ENCODE results near the gene FZD10.

The FZD10 gene

DNA sequence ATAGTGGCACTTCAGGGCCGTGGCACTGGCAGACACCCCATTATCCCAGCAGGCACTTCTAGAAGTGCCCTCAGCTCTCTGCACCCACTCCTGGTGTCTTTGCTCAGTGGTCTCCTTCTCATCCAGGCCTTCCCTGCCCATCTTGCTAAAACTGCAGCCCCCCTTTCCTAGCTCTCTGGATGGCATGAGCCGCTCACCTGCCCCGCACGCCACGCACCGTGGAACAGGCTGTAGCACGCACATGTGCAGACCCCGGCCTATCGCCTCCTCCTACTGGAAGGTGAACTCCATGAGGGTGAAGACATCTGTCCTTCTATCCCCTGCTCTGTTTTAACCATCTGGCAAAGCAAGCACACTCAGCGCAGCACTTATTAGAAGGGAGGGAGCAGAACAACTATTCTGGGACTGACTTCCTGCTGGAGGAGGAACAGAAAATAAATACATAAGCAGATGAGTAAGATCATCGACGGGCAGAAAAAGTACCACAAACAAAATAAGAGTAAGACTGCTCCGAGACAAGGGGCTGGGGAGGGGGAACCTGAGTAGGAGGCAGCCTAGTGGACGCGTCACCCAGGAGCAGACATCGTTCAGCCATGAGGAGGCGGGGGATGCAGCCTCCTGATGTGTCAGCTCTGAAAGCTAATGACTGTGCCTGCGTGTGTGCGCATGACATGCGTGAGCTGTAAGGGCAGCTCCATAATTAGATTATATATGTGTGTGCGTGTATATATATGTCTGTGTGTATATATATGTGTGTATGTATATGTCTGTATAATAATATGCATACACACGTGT lies 7.8 kb upstream of the FZD10 start:
- no peak for DNase-seq (ENCODE audit: low read depth in 1 of 2, low spot score in 1 of 2)

DNA sequence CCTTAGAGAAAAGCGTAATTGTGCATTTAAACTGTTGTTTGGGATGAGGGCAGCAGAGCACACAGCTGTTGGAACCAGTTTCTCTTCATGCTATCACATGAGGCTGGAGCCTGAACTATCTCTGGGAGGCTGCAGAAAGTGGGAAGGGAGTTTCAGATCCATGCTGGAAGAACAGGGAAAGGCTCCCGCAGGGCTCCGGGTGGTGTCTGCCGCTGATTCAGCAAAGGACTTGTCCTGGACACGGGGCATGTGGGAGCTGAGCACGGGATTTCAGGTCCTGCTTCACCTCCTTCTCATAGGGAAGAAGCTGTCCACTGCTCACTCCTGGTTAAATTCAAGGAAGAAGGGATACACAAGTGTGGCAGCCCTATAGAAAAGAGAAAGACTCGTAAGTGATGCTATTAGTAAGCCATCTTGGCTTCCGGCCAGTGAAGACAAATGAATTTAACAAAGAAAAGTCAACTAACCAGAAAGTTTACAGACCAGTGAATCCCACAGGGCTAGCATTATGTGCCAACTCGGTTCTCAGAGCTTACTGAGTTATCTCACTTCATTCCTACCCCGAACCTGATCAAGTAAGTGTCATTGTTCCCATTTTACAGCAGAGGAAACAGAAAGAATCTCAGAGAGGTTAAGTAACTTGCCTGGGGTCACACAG lies 6.7 kb upstream of the FZD10 start:
- no peak for DNase-seq (ENCODE audit: low read depth in 1 of 2, low spot score in 1 of 2)

DNA sequence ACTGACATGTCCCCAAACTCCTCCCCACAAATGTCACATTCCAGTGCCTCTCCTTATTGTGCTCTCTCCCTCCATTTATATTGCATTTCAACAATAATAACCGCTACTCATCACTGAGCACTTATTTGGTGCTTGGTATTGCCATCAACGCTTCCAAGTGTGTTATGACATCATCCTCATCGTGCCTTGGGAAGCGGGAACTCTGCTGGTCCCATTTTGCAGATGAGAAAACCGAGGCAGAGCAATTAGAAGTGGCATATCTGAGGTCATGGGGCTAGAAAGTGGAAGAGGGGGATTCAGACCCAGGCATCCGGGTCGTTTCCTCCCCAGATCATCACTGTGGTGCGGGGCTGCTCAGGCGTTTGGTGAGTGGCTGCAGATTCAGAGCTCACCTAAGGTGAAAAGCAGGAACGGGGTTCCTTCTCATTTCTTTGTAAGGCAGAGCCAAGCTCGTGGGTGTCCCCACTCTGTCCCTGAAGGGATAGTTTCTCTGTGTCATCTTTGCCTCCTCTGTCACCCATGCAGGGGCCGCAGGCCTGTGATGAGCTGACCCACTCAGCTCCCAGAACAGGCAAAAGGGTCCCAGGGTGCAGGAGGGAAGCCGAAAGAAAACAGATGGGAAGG lies 5.5 kb upstream of the FZD10 start:
- DNase-seq (ENCODE audit: low read depth in 1 of 2, low spot score in 1 of 2) = no peak

DNA sequence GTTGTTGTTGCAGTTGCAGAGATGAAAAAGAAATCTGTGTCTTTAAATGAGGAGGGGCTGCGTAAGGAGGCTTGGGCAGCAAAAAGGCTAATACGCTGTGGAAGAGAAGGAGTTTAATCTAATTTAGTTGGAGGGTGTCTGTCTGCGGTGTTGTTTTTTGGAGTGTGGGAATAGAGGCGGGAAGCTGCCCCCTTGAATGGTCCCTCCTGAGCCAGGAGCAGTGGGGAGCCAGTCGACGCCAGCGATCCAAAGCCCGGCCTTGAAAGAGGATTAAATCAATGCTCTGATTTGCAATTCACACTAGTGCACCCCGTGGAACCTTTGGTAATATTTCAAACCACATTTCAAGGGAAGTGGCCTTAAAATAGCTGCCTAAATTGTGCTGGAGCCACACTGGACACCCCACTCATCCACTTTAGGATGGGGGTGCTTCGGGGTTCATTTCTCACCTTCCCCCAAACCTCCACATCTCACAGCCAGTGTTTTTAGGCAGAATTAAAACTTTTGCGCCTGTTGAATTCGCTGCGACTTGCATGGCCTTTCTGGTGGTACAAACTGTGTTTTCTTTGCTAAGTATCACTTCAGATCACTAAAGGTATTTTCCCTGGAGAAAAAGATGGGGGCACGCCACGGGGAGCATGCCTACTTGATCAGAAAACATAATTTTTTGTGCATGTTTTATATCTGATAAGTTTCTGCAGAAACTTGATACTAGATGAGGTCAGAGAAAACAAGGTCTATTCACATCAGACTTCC lies 4.1 kb upstream of the FZD10 start:
- no peak for DNase-seq (ENCODE audit: low read depth in 1 of 2, low spot score in 1 of 2)

DNA sequence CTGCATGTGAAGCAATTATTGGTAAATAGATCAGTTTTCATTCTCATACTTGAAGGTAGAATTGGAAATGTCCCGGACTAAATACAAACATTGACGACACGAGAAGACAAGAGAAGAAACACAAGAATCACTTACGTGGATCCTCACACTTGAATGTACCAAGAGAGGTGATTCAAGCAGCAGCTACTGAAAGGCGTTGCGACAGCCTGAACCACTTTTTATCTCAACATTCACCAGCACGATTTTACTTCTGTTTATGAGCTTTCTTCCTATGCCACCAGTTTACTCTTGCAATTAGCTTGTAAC lies 3.6 kb upstream of the FZD10 start:
- DNase-seq (ENCODE audit: low read depth in 1 of 2, low spot score in 1 of 2) = no peak

DNA sequence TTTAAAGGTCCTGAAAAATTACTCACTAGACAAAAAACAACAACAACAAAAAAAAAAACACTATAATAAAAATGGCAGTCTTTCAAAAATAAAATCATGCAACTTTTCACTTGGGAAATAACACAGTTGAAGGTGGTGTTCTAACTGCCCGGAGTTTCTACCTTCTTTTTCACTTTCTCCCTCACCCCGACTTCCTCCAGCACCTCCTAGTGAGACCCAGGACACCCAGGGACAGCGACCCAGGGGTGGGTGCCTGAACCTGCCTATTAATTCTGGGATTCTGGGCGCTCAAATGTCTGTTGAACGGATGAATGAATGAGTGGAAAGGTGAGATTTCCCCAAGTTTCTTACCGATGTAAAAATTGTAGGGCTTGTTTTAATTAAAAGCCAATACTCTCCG lies 2.0 kb upstream of the FZD10 start:
- no peak for DNase-seq (ENCODE audit: low read depth in 1 of 2, low spot score in 1 of 2)

DNA sequence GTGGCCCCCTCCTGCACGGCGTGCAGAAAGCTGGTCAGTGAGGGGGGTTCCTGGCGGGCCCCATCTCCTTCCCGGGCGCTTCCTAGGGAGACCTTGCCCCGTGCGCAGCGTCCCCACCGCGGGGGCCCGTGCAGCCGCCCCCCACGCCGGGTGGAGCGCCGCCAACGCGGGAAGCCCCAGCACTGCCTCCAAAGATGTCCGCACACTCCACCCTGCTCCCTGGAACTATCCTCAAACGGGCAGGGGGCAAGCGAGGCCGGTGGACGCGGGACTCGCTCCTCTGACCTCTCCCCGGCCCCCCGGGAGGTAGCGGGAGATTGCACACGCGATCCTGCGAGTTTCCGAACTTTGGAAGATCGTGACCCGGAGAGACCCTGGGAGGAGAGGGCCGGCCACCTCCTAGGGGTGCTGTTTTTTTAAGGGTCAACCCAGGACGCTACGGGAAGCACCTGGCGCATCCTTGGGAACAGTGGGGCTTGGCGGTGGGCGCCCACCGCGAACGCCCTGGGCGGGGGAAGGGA lies 1.5 kb upstream of the FZD10 start:
- no peak for DNase-seq (ENCODE audit: low read depth in 1 of 2, low spot score in 1 of 2)

DNA sequence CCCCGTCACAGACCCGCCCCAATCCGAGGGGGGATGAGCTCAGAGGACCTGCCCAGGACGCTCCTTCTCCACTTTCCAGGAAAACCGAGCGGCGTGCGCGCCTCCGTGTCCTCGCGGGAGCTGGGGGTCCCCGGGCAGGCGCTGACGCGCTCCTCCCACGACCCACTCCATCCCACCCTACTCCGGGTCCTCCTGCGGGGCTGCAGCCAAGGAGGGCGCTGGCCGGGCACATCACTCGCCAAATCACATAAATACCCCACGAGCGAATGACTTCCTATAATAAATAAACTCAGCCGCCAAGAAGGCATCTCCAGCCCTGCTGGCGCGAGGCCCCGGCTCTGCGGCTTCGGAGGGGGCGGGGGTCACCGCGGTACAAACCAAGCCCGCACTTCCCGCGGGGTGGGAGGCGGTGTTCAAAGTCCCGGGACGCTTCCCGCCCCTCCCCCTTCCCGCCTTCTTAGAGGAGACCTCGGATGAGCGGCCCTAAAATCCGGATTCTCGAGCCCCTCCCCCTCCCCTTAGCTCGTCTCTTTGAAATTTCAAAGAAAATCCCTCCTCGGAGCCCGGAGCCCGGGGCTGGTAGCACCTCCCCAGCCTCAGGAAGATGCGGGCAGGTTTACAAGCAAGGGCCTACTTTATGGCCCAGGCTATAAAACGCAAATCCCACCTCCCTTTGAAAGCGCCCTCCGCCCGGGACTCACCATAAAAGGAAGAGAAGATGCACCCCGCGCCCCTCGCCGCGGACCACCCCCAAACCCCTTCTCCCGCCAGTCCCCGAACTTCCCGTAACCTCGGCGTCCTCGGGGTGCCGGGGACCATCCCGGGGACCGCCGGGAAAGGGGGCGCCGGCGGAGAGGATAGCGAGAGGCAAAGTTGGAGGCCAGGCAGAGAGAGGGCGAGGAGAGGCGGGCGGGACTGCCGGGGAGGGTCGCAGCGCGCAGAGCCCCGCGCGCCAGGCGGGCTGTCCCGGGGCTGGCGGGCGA lies 712 bp upstream of the FZD10 start:
- no peak for DNase-seq (ENCODE audit: low read depth in 1 of 2, low spot score in 1 of 2)

DNA sequence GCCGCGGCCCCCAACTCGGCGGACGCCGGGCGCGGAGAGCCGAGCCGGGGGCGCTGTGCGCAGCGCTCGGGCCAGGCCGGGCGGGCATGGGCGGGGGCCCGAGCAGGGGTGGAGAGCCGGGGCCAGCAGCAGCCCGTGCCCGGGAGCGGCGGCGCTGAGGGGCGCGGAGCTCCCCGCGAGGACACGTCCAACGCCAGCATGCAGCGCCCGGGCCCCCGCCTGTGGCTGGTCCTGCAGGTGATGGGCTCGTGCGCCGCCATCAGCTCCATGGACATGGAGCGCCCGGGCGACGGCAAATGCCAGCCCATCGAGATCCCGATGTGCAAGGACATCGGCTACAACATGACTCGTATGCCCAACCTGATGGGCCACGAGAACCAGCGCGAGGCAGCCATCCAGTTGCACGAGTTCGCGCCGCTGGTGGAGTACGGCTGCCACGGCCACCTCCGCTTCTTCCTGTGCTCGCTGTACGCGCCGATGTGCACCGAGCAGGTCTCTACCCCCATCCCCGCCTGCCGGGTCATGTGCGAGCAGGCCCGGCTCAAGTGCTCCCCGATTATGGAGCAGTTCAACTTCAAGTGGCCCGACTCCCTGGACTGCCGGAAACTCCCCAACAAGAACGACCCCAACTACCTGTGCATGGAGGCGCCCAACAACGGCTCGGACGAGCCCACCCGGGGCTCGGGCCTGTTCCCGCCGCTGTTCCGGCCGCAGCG lies 639 bp downstream of the FZD10 start:
- no peak for DNase-seq (ENCODE audit: low read depth in 1 of 2, low spot score in 1 of 2)

DNA sequence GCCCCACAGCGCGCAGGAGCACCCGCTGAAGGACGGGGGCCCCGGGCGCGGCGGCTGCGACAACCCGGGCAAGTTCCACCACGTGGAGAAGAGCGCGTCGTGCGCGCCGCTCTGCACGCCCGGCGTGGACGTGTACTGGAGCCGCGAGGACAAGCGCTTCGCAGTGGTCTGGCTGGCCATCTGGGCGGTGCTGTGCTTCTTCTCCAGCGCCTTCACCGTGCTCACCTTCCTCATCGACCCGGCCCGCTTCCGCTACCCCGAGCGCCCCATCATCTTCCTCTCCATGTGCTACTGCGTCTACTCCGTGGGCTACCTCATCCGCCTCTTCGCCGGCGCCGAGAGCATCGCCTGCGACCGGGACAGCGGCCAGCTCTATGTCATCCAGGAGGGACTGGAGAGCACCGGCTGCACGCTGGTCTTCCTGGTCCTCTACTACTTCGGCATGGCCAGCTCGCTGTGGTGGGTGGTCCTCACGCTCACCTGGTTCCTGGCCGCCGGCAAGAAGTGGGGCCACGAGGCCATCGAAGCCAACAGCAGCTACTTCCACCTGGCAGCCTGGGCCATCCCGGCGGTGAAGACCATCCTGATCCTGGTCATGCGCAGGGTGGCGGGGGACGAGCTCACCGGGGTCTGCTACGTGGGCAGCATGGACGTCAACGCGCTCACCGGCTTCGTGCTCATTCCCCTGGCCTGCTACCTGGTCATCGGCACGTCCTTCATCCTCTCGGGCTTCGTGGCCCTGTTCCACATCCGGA lies 1.4 kb downstream of the FZD10 start:
- DNase-seq (ENCODE audit: low read depth in 1 of 2, low spot score in 1 of 2) = no peak

DNA sequence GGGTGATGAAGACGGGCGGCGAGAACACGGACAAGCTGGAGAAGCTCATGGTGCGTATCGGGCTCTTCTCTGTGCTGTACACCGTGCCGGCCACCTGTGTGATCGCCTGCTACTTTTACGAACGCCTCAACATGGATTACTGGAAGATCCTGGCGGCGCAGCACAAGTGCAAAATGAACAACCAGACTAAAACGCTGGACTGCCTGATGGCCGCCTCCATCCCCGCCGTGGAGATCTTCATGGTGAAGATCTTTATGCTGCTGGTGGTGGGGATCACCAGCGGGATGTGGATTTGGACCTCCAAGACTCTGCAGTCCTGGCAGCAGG lies 1.9 kb downstream of the FZD10 start:
- no peak for DNase-seq (ENCODE audit: low read depth in 1 of 2, low spot score in 1 of 2)

DNA sequence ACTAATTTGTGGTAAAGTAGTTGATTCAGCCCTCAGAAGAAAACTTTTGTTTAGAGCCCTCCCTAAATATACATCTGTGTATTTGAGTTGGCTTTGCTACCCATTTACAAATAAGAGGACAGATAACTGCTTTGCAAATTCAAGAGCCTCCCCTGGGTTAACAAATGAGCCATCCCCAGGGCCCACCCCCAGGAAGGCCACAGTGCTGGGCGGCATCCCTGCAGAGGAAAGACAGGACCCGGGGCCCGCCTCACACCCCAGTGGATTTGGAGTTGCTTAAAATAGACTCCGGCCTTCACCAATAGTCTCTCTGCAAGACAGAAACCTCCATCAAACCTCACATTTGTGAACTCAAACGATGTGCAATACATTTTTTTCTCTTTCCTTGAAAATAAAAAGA lies 2.7 kb downstream of the FZD10 start:
- DNase-seq (ENCODE audit: low read depth in 1 of 2, low spot score in 1 of 2) = no peak

DNA sequence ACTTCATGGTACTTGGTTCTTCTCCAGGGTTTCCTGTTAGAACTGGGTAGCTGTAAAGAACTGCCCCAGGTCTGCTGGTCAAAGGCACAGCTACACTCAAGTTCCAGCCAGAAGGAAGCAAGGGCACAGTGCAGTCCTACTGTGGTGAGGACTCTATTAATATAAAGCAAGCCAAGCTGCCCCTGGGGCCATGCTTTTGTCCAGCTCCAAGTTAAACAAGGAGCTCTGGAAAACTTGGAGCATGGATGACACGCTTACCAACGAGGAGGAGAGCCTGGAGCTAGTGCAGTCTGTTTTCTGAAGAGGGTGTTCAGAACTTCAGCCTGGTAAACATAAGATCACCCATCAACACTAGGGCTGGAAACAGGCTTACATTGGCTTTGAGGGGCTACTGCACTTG lies 4.0 kb downstream of the FZD10 start:
- no peak for DNase-seq (ENCODE audit: low read depth in 1 of 2, low spot score in 1 of 2)

DNA sequence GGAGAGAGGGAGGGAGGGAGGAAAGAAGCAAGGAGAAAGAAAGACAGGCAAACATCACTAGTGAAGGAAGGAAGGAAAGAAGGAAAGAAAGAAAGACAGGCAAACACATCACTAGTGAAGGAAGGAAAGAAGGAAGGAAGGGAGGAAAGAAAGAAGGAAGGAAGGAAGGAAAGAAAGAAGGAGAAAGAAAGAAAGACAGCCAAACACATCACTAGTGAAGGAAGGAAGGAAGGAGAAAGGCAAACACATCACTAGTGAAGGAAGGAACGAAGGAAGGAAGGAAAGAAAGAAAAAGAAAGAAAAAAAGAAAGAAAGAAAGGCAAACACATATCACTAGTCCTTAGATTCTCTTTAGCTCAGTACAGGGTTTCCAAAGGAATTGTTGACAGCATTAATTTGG lies 5.3 kb downstream of the FZD10 start:
- no peak for DNase-seq (ENCODE audit: low read depth in 1 of 2, low spot score in 1 of 2)

DNA sequence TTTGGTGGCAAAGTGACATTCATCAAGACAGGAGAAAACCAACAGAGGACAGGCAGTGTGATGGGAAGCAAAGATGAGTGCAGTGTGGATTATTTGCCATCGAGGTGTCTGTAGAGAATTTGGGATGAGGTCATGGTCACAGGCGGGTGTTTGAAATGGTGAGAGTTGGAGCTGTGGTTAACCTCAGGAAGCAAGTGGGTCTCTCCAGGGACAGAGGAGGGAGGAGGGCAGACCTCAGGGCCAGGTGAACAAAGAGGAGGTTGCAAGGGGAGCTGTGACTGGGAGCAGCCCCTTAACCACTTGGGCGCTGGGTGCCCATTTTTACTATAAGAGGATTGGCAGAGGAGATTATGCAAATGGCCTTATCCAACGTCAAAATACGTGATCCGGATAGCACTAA lies 7.0 kb downstream of the FZD10 start:
- DNase-seq (ENCODE audit: low read depth in 1 of 2, low spot score in 1 of 2) = no peak

DNA sequence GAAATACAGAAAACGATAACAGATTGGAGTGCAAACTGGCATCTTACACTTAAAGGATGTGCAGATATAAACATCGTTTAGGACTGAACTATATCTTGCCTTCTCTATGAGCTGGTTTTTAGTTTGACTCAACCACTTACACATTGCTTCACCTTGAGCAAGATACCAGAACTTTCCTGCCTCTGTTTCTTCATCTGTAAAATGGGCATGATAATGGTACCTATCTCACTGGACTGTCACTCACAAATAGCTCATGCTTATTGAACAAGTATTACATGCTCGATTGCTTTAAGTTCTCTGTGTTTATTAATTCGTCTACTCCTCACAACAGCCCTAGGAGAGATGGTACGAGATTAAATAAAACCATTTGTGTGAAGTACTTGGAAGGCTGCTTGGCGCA lies 7.7 kb downstream of the FZD10 start:
- no peak for DNase-seq (ENCODE audit: low read depth in 1 of 2, low spot score in 1 of 2)

DNA sequence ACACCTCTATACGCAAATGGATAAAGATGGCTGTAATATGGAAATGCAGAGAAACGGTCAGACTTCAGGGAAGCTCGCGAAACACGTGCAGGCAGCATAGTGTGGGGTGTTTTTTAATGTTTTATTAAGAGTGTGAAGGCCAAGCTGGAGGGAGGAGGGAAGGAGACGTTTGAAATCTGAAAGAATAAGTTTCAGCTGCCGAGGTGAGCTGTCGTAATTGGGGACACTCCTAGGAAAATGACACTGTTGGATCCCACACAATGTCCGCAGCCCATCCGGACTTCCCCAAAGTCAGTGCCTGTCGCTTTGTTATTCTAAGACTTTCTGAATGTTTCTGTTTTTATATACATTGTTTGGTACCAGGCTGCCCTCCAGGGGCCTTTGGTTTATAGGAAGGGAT lies 8.3 kb downstream of the FZD10 start:
- DNase-seq (ENCODE audit: low read depth in 1 of 2, low spot score in 1 of 2) = no peak

DNA sequence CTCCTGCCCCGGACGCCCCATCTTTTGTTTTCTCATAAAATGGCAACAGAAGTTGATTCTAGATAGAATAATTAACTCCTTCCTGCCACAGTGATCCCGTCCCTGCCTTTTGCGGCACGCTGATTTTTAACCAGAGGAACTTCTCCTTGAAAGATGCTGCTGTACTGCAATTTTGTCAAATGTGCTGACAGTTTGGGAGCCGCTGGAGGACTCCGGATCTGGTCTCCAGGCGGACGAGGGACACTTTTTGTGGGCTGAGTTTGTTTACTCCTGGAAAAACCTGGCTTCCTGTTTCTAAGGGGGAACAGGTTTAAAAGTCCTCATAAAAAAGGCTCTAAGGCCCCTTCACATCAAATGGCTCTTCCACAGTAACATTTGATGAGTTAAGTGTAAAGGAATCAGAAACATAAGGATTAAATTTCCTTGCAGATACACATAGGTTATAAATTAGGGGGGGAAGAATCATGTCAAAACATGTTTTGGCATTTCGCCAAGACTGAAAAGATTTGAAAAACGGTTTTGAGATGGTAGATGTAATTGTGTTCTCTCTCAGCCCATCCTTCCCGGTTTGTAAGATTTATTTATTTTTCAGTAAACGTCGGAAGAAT lies 15.5 kb downstream of the FZD10 start:
- DNase-seq (ENCODE audit: low read depth in 1 of 2, low spot score in 1 of 2) = no peak

DNA sequence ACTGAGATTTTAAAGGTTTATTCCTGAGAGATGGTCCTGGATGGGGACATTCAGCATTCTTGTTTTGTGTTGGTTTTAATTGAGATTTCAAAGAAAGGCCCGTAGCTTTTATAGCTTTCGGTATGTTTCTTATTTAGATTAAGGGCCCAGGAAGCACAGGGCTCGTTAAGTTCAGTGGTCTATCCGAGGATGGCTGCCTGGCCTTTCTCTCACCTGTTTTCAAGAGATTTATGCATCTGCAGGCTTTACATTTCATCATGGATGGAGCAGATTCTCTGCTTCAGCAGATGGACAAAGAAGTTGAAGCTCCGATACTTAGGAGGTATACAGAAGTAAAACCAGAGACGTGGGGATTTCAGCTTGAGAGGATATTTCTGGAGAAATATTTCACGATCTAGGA lies 16.0 kb downstream of the FZD10 start:
- no peak for DNase-seq (ENCODE audit: low read depth in 1 of 2, low spot score in 1 of 2)
